Liver (tissue), 9 donors: ENCODE measurements around the gene F7. TPM values are rescaled to one million over a fixed set of nuclear protein-coding genes. Genes with fewer than 3 reads are reported as not detected.

Source experiments
- DNase-seq: peaks from one replicate; pipeline ENCODE4 v3.0.0-alpha.2; 2017; ENCODE audit warnings: low spot score
- H3K27ac ChIP-seq, 2 donors: one replicate each; pipeline ENCODE4 v1.7.0; 2013; ENCODE audit warnings: inconsistent platforms in 2 of 2, low read length in 2 of 2, control low read depth in 1 of 2, low read depth in 1 of 2, mild to moderate bottlenecking in 1 of 2
- H3K27me3 ChIP-seq, 4 donors: one replicate each; pipeline versions ENCODE4 v1.6.1 to v1.7.0; 2013; ENCODE audit warnings: low read length in 3 of 4, inconsistent platforms in 1 of 4, mild to moderate bottlenecking in 1 of 4, moderate library complexity in 1 of 4; ENCODE audit not compliant: control insufficient read depth in 4 of 4, insufficient read depth in 4 of 4
- H3K36me3 ChIP-seq, 4 donors: one replicate each; pipeline versions ENCODE4 v1.6.1 to v1.7.0; 2013; ENCODE audit warnings: low read length in 3 of 4, mild to moderate bottlenecking in 3 of 4, low read depth in 1 of 4, moderate library complexity in 1 of 4; ENCODE audit not compliant: control insufficient read depth in 4 of 4, insufficient read depth in 3 of 4
- H3K4me1 ChIP-seq, 4 donors: one replicate each; pipeline versions ENCODE4 v1.6.1 to v1.7.0; 2013; ENCODE audit warnings: low read length in 3 of 4, mild to moderate bottlenecking in 3 of 4, moderate library complexity in 1 of 4; ENCODE audit not compliant: control insufficient read depth in 4 of 4, insufficient read depth in 4 of 4
- H3K4me3 ChIP-seq, 3 donors: one replicate each; pipeline versions ENCODE4 v1.6.1 to v1.7.0; 2013; ENCODE audit warnings: low read length in 3 of 3, control low read depth in 1 of 3, low read depth in 1 of 3, mild to moderate bottlenecking in 1 of 3
- H3K9ac ChIP-seq, 2 donors: one replicate each; pipeline ENCODE4 v1.7.0; 2013; ENCODE audit warnings: low read length in 2 of 2, mild to moderate bottlenecking in 2 of 2, moderate library complexity in 2 of 2, control low read depth in 1 of 2, low read depth in 1 of 2
- H3K9me3 ChIP-seq, 4 donors: one replicate each; pipeline versions ENCODE4 v1.6.1 to v1.7.0; 2013; ENCODE audit warnings: low read length in 3 of 4; ENCODE audit not compliant: control insufficient read depth in 4 of 4
- ATF3 ChIP-seq: IDR thresholded peaks from 2 replicates; pipeline ENCODE4 v1.6.1; 2016; ENCODE audit warnings: antibody characterized with exemption
- CTCF ChIP-seq: fragments of 150-350 bp; IDR thresholded peaks from 2 replicates; pipeline ENCODE4 v1.5.1; 2017; ENCODE audit warnings: improper control_type of control experiment, low read depth, low read length; ENCODE audit not compliant: missing input control
- EGR1 ChIP-seq, 2 donors: IDR thresholded peaks; 2 replicates each; pipeline ENCODE4 v1.6.1; 2016 to 2018; ENCODE audit warnings: antibody characterized with exemption in 2 of 2, low read depth in 2 of 2
- FOXA1 ChIP-seq: IDR thresholded peaks from 2 replicates; pipeline ENCODE4 v1.6.1; 2016; ENCODE audit warnings: antibody characterized with exemption
- FOXA2 ChIP-seq: IDR thresholded peaks from 2 replicates; pipeline ENCODE4 v1.6.1; 2016; ENCODE audit warnings: antibody characterized with exemption
- GABPA ChIP-seq, 2 donors: IDR thresholded peaks in 1 of 2; conservative IDR thresholded peaks in 1 of 2; 2 replicates each; pipeline ENCODE4 v1.6.1; 2016; ENCODE audit warnings: antibody characterized with exemption in 2 of 2, mild to moderate bottlenecking in 1 of 2, moderate library complexity in 1 of 2
- HNF4A ChIP-seq, 2 donors: conservative IDR thresholded peaks; 2 replicates each; pipeline ENCODE4 v1.6.1; 2016; ENCODE audit warnings: antibody characterized with exemption in 2 of 2, mild to moderate bottlenecking in 2 of 2
- NR2F2 ChIP-seq: IDR thresholded peaks from 2 replicates; pipeline ENCODE4 v1.6.1; 2016; ENCODE audit warnings: antibody characterized with exemption
- RXRA ChIP-seq, 2 donors: IDR thresholded peaks; 2 replicates each; pipeline ENCODE4 v1.6.1; 2017 to 2018; ENCODE audit warnings: antibody characterized with exemption in 2 of 2, mild to moderate bottlenecking in 1 of 2
- TAF1 ChIP-seq: conservative IDR thresholded peaks from 2 replicates; pipeline ENCODE4 v1.6.1; 2016; ENCODE audit warnings: antibody characterized with exemption, mild to moderate bottlenecking
- ZBTB33 ChIP-seq: IDR thresholded peaks from 2 replicates; pipeline ENCODE4 v1.6.1; 2016; ENCODE audit warnings: antibody characterized with exemption
- WGBS: extraction: QIAGEN DNeasy Blood & Tissue Kit; methylation state at CpG from one replicate; pipeline ENCODE4 v1.1.7; 2013; 5-methylcytosine and 5-hydroxymethylcytosine counted together
- polyA plus RNA-seq, 2 donors: library from polyadenylated mRNA; stranded (reverse) in 1 of 2; unstranded in 1 of 2; fragments of 200-250 nt in 1 of 2; fragments of >200 nt in 1 of 2; fragmentation: Nextera tagmentation in 1 of 2; extraction: Ambion mirVana in 1 of 2; gene quantifications; one replicate each; pipeline versions ENCODE4 v1.2.1 to v1.2.3, GENCODE V29; 2013 to 2015
- total RNA-seq, 2 donors: library from RNA; depleted of rRNA; stranded (reverse); fragments of >200 nt; gene quantifications; one replicate each; pipeline ENCODE4 v1.2.3, GENCODE V29; 2014
- donor health status: healthy.
- donor health status: healthy.
- donor health status: healthy.
- donor health status: healthy.
- donor health status: healthy.

The F7 gene
- total and polyA plus RNA-seq, 4 donors: 46.6 to 92.6 (median 66.2) TPM

GRCh38 chr13:113084943-113085540, 20.5 kb upstream of the F7 start:
- no peak overlapping the region for H3K9ac ChIP-seq
- WGBS: 92% methylated on average over 24 of the region's 24 CpGs
- no peak overlapping the region for H3K4me3 ChIP-seq
- H3K27me3 ChIP-seq: no peaks in the 10 kb centered on the region
- DNase-seq: no peak
- no peaks in the 10 kb centered on the region for H3K9me3 ChIP-seq
- peaks cover 0 to 31% (median 6%) of the 10 kb centered on the region in 4 donors for H3K36me3 ChIP-seq
- no peak overlapping the region for H3K27ac ChIP-seq
- H3K4me1 ChIP-seq: no peaks in the 10 kb centered on the region
- TF ChIP-seq ZBTB33 (no peak), TAF1 (no peak), EGR1 (IDR thresholded peaks at IDR 0.05; ENCODE audit: low read depth in 2 of 2) (no peak), FOXA2 (no peak), FOXA1 (no peak), ATF3 (no peak), CTCF (no peak), GABPA (IDR thresholded peaks at IDR 0.05 in 1 of 2, conservative IDR thresholded peaks at IDR 0.05 in 1 of 2) (no peak), RXRA (IDR thresholded peaks at IDR 0.05) (no peak), HNF4A (conservative IDR thresholded peaks at IDR 0.05) (no peak), NR2F2 (no peak)

GRCh38 chr13:113086031-113086750, 19.4 kb upstream of the F7 start:
- H3K36me3 ChIP-seq: peaks cover 0 to 34% (median 7%) of the 10 kb centered on the region in 4 donors

More at GRCh38 chr13:113086031-113086750, 19.4 kb upstream of the F7 start:
- Histone ChIP-seq H3K4me1 (no peaks in the 10 kb centered on the region), H3K27me3 (no peaks in the 10 kb centered on the region), H3K4me3 (no peak overlapping the region), H3K9ac (no peak overlapping the region), H3K27ac (no peak overlapping the region), H3K9me3 (no peaks in the 10 kb centered on the region)
- TF ChIP-seq FOXA1: no peak
- WGBS: 90% methylated on average over 32 of the region's 32 CpGs
- DNase-seq: no peak
